SKM-1 (cell line): ENCODE measurements around the gene PPAN.

Experiments
- DNase-seq: peaks from one replicate; lab custom pipeline; 2025; ENCODE audit not compliant: unreplicated experiment; lab: John Stamatoyannopoulos, UW

The PPAN gene

DNA sequence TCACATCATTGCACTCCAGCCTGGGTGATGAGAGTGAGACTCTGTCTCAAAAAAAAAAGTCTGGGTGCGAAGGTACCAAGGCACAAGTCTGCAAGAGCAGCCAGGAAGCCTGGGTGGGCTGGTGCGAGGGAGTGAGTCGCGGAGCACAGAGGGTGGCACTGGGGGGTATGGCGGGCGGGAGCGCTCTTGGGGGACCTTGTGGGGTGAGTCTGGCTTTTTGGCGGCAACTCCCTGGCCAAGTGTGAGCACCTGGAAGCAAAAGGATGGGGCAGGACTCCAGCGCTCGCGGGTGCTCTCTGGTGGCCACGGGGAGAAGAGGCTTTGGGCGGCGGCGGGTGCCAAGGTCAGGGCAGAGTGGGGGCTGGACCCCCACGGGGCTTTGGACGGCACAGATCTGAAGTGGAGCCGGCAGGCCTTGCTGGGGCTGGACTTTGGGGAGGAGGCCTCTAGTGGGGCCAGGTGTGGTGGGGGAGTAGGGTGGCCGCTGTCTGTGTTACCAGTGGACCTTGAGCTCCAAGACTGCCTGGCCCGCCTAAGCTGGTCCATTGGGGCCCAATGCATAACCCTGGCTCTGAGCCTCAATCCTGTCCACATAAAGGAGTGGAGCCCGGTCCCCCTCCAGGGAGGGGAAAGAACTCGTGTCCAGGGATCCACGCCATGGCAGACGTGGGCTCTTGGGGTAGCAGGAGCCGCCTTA lies 6.9 kb downstream of the PPAN start:
- DNase-seq: no peak

DNA sequence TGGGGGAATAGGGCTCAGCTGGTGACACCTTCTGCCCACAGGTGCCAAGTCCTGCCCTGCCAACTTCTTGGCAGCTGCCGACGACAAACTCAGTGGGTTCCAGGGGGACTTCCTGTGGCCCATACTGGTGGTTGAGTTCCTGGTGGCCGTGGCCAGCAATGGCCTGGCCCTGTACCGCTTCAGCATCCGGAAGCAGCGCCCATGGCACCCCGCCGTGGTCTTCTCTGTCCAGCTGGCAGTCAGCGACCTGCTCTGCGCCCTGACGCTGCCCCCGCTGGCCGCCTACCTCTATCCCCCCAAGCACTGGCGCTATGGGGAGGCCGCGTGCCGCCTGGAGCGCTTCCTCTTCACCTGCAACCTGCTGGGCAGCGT lies 7.4 kb downstream of the PPAN start:
- DNase-seq: no peak

DNA sequence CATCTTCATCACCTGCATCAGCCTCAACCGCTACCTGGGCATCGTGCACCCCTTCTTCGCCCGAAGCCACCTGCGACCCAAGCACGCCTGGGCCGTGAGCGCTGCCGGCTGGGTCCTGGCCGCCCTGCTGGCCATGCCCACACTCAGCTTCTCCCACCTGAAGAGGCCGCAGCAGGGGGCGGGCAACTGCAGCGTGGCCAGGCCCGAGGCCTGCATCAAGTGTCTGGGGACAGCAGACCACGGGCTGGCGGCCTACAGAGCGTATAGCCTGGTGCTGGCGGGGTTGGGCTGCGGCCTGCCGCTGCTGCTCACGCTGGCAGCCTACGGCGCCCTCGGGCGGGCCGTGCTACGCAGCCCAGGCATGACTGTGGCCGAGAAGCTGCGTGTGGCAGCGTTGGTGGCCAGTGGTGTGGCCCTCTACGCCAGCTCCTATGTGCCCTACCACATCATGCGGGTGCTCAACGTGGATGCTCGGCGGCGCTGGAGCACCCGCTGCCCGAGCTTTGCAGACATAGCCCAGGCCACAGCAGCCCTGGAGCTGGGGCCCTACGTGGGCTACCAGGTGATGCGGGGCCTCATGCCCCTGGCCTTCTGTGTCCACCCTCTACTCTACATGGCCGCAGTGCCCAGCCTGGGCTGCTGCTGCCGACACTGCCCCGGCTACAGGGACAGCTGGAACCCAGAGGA lies 7.9 kb downstream of the PPAN start:
- no peak for DNase-seq

DNA sequence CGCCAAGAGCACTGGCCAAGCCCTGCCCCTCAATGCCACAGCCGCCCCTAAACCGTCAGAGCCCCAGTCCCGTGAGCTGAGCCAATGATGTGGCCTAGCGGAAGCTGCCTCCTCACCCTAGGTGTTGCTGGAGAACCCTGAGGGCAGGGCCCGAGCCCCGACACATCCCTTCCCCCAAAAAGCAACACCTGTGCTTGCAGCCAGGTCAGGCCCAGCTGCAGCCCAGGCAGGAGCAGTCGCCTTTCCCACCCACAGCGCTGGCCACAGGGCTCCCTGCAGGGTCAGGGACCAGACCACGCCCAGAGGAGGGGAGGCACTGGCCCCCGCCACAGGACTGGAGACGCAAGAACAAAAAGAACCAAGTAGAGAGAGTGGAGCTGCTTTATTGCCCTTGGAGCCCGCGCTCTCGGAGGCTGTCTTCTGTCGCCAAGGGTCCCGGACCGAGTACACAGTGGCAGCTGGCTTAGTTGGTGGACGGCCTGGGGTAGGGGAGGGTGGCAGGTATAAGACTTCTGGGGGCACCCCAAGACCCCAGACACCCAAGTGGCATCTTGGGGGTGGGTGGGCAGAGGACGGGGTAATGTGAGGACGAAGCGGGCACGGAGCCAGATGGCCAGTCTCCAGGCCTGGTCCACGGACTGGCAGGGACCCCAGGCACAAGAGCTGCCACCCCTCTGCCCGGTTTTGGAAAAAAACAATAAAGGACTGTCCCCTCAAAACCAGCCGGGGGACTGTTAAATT lies 8.7 kb downstream of the PPAN start:
- DNase-seq: no peak

DNA sequence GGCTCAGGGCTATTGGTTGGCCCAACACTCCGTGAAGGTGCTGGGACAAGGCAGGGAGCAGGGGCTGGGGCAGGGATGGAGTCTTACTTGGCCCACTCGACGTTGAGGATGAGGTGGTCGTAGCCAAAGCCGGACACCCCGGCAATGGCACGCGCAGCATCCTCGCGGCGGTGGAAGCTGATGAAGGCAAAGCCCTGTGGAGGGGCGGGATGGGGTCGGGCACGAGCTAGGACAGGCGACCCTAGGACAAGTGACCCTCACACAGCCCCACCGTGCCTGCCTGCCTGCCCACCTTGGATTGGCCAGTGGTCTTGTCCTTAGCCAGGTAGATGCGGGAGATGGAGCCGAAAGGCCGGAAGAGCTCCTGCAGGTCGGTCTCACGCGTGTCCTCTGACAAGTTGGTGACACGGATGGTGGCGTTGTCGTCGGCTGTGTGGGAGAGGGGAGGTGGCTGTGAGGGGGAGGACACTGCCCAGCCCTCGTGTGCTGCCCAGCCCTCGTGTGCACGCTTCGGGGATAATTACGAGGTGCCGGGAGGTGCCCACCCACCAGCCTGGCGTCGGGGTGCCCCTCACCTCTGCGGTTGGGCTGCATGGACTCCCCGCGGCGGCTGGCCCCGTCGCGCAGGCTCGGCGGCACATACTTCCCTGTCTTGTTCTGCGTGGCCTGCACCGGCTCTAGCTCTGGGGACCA lies 9.4 kb downstream of the PPAN start:
- no peak for DNase-seq

GRCh38 chr19:10116085-10116865 lies 10.1 kb downstream of the PPAN start:
- DNase-seq: no peak

DNA sequence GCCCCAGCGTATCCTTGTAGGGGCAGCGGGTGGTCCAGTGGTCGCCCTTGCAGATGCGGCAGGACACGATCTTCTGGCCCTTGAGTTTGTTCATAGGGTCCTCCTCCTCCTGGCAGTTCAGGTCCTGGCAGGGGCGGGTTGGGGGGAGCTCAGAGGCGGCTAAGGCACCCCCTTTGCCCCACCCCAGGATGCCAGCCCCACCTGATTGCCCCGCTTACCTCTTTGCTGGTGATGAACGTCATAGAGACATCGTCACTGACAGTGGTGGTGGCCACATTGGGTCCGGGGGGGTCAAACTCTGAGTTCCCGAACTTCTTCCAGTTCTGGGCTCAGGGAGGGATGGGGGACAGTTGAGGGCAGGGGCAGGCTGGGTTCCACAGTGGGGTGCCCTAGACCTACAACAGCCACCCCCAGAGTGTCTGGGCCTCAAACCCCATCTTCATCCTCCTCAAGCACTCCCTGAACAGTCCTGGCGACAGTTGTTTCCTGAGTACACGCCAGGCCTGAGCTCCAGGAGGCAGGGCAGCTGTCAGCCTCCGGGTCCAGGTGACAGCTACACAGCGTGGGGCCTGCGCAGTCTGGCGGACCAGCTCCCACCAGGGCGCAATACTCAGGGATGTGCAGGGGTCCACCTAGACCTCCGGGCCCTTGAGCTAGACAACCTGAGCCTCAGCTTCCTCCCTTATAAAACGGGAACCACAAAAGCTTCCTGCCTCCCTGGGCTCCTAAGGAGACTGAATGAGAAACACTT lies 10.9 kb downstream of the PPAN start:
- DNase-seq: no peak

GRCh38 chr19:10118960-10119359 lies 12.8 kb downstream of the PPAN start:
- no peak for DNase-seq

GRCh38 chr19:10120538-10121189 lies 14.5 kb downstream of the PPAN start:
- no peak for DNase-seq

- no peak for DNase-seq
These were observed 15.9 kb downstream of the PPAN start for GRCh38 chr19:10122045-10122444.

GRCh38 chr19:10124429-10124828 lies 18.3 kb downstream of the PPAN start:
- DNase-seq: no peak

DNA sequence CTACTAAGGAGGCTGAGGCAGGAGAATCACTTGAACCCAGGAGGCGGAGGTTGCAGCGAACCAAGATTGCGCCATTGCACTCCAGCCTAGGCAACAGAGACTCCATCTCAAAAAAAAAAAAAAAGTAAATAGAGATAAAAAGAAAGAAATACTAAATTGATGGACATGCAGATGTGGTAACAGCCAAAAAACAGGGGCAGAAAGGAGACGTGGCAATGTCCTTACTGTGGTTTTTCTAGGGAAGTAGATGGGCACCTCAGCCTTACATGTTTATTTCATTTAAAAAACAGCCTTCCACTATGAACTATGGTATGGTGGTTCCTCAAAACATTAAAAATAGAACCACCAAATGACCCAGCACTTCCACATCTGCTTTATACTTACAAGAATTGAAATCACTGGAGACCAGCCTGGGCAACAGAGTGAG lies 20.1 kb downstream of the PPAN start:
- peak; percentile 65 for DNase-seq

DNA sequence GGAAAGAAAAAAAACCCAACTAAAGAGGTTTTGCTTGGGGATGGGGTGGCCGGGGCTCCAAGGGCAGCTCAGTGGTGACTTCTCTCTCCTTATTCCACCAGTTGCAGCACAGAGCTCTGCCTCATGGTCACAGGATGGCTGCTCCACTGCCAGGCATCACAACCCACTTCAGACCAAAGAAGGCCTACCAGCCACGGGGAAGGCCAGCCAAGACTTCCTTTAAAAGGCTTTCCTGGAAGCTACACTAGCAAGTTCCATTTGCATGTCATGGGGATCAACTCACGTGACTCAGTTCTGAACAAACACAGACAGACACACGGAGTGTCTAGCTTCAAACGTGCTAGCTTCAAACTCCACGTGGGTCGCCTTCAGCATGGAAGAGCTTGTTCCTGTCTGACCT lies 26.7 kb downstream of the PPAN start:
- DNase-seq: no peak

GRCh38 chr19:10133596-10133995 lies 27.4 kb downstream of the PPAN start:
- no peak for DNase-seq

- no peak for DNase-seq
These were observed 27.9 kb downstream of the PPAN start for GRCh38 chr19:10134040-10134439.

GRCh38 chr19:10135551-10136334 lies 29.6 kb downstream of the PPAN start:
- no peak for DNase-seq

- no peak for DNase-seq
These were observed 30.8 kb downstream of the PPAN start for GRCh38 chr19:10136936-10137335.

DNA sequence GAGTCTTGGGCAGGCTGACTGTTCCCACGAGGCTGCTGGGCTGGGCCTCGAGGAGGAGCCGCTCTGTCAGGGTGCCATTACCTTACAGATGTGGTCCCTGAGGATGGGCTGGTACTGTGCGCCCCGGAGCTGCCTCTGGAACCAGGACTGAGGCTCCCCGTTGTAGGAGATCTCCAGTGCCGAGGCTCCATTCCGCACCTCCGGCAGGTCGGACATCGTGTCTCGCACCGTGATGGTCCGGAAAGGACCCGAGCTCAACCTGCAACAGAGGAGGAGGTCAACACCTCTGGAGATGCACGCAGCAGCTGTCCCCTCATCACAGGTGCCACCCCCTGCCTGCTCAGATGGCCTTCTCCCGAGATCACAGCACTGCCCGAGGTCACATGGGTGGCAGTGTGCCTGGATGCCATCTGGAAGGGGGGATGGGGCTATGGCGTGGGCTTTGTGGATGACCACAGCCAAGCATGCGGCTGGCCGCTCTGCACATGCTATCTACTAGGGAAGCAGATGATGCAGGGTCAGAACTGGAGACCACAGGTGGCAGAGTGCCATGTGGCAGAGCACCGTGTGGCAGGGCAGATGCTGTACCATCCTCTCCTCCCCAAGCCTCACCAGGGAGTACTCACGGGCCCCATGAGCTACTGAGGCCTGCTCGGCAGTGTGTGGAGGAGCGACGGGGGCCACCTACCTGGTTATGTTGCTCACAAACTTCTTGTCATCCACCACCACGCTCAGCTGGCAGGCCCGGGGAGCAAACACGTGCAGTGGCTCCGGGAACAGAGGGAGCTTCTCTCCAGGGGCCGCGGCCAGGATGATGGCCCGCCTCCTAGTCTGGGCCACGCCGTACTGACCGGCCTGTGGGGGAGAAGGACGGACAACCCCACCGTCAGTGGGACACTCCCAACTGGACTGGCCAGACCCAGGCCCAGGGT lies 31.9 kb downstream of the PPAN start:
- DNase-seq: no peak
